GM18499 (cell line): ENCODE data around the gene UBA52.
"Not testable (repeated sequence)": the region's sequence is repeated elsewhere in the genome, so short reads cannot be mapped to it uniquely, and the experiment has no call there.

ENCODE experiments used
- ATAC-seq: cut with Tn5 transposase; IDR thresholded peaks from one replicate; pipeline ENCODE4 v1.9.1; 2021; ENCODE audit warnings: moderate number of reproducible peaks; ENCODE audit not compliant: insufficient read depth, unreplicated experiment

UBA52 gene

DNA sequence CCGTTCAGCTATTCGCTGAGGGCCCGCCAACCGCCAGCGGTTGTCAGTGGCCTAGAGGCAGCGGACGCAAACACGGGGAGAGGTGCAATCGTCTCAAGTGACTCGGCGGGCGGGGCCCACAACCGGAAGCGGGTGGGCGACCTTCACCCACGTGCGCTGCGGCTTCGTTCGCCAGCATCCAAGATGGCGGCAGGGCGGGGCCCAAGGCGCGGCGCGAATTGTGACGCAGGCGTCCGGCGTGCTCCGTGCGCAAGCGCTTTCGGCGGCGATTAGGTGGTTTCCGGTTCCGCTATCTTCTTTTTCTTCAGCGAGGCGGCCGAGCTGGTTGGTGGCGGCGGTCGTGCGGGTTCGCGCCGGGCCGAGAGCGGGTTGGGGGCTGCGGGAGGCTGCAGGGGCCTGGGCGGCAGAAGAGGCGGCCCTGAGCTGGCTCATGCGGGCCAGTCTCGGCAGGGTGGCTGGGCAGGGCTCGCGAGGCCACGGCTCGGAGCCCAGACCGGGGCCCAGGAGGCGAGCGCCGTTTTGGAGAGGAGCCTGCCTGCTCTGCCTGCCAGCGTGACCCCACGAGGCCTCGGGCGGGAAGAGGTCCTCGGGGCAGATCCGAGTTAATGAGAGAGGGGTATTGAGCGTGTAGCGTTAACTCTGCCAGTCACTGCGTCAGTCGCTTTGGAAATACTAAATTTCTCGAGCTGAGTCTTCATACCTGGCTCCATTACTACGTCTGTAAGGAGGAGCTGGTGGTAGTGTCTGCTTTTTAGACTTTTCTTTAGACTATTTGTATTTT, at the start of gene UBA52:
TSS of gene UBA52 (plus strand) at position 294 of the 781 bp plus-strand sequence. CDS start 1,444 bp downstream, outside the sequence.
- ATAC-seq = peak; percentile 71

DNA sequence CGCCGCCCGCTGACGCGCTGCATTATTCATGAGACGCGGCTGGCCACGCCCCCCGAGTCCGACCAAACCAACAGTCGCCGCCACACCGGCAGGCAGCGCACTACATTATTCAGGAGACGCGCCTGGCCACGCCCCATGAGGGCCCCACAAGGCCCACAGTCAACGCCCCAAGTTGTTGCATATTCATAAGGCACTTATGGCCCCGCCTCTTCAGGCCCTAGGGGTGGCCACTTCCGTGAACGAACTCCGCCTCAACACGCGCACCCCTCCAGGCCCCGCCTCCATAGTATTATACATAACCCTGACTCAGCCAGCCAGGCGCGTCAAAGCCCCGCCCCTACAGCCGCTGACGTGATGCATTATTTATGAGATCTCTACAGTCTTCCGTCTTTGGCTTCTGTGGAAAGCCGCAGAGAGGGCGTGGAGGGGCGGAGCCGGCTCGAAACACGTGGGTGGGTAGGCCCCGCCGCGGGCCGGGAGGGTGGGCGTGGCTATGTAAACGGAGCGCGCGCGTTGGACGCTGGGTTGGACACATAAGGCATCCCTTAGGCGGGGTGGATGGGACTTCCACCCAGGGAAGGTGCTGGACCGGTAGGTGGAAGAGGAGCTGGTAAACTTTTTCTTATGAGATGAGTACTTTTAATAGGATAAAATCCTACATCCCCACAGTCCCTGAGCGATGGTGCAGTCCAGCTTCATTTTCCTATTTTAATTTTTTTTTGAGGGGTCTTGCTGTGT, 49.4 kb upstream of the UBA52 start:
- ATAC-seq = peak; percentile 78

DNA sequence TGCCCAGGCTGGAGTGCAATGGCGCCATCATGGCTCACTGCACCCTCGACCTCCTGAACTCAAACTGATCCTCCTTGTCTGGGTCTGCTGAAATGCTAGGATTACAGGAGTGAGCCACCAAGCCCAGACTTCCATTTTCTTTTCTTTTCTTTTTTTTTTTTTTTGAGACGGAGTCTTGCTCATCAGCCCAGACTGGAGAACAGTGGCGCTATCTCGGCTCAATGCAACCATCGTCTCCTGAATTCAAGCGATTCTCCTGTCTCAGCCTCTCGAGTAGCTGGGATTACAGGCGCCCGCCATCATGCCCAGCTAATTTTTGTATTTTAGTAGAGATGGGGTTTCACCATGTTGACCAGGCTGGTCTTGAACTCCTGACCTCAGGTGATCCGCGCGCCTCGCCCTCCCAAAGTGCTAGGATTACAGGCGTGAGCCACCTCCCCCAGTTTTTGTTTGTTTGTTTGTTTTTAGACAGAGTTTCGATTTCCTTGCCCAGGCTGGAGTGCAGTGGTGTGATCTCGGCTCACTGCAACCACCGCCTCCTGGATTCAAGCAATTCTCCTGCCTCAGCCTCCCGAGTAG, 48.7 kb upstream of the UBA52 start:
- ATAC-seq = not testable (repeated sequence)

DNA sequence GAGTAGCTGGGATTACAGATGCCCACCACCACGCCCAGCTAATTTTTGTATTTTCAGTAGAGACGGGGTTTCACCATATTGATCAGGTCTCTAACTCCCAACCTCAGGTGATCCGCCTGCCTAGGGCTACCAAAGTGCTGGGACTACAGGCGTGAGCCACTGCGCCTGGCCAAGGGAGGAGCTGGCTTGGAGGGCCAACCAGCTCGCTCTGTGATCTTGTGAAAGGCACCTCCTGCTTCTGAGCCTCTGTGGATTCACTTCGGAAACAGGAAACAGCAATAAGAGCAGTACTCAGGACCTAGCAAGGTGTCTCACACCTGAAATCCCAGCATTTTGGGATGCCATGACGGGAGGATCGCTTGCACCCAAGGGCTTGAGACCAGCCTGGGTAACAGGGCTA, 47.8 kb upstream of the UBA52 start:
- ATAC-seq = no peak

DNA sequence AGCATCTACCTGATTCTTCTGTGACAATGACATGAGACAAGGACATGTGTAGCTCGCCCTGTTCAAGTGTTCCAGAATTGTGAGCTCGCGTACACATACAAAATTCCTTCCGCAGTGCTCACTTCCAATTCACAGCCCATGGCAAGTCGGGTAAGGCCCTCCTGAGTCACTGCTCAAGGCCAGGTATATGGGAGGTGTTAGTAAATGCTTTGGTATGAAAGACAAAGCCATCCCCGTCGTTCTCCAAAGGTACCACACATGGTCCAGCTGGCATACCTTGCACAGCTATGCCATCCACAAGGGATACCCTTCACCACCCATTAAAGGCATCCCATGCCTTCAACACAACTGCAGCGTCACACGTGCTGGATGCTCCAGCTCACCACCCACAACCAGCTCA, 45.3 kb upstream of the UBA52 start:
- no peak for ATAC-seq

DNA sequence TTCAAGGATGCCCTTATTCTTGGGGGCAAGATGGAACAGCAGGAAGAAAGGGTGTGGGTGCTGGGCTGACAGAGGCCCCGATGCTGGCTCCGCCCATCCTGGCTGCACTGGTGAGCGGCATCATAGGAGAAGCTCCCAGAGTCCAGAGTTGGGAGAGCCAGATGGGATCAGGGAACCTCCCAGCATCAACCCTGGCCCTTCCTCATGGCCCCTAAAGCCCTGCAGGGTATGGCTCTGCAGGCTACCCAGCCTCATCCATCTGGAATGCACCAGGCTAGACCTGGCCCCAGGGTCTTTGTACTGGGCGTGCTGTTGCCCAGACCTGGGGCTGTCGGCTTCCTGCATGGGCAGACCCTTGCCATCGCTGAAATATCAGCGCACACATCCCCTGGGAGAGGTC, 41.9 kb upstream of the UBA52 start:
- ATAC-seq = no peak

DNA sequence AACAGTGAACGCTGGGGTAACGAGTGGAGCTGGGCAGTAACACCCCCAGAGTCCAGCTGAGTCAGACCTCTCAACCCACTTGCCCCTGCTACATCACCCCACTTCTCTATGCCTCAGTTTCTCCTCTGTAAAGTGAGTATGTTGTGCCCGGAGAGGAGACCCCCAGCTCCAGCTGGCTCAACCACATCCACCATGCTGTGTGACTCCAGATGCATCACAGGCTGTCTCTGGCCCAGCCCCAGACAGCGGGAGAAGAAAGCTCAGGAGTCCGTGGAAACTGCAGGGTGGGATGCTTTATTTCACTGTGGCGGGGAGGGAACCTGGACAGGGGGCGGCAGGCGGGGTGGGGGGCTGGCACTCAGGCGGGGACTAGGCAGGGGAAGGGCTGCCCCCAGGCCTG, 40.2 kb upstream of the UBA52 start:
- ATAC-seq = no peak

DNA sequence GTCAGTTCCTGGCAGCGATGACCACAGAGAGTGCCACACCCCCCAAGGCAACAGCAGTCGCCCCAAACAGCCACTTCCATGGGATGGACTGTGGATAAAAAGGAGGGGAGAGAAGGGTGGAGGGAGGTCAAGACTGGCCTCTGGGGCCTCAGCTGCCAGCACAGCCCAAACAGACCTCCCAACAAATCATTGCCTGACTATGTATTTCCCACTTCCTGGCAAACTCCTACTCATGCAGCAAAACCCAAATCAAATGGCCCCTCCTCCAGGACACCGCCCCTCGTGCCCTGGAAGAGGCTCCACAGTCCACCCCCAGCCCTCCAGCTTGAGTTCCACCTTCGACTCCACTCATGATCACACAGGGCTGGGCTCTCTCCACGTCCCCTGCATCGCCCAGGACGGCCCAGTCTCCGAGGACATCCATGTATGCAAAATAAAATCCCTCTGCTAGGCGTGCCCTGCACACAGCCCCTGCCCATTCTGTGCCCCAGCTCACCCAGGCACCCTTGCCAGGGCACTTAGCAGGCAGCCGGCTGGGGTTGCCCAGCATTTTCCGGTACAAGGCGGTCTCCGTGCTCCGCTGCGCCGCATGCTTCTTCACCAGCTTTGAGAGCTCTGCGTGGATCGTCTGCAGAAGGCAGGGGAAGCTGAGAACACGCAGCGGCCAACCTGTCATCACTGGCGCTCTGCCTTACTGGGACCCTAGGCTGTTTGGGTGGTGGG, 39.3 kb upstream of the UBA52 start:
- no peak for ATAC-seq

DNA sequence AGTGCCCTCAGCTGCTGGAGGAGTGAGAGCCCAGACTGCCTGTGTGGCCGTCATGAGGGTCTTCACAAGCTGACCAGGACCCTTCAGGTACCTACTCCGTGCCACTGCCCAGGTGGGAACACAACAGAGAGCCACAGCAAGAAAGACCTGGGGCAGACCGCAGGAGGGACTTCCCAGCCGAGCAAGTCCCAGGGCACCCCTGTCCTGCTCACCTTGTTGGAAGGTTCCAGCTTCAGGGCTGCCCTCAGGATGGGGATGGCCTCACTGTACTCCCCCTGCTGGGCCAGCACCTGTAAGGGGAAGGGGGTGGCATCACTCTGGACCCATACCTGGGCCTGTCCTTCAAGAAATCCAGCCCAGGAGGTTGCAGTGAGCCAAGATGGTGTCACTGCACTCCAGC, 38.6 kb upstream of the UBA52 start:
- ATAC-seq = no peak

DNA sequence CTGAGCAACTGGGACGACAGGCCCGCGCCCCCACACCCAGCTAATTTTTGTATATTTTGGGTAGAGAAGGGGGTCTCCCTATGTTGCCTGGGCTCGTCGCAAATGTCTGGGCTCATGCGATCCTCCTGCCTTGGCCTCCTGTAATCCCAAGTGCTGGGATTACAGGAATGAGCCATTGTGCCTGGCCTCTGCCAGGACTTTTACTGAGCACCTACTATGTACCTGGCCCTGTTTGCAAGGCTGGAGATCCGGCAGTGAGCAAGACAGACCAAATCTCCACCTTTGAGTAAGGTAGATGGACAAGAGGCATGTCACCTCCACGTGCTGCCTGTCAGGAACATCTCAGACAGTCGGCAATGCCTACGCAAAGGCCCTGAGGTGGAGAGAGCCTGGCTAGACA, 35.2 kb upstream of the UBA52 start:
- no peak for ATAC-seq

DNA sequence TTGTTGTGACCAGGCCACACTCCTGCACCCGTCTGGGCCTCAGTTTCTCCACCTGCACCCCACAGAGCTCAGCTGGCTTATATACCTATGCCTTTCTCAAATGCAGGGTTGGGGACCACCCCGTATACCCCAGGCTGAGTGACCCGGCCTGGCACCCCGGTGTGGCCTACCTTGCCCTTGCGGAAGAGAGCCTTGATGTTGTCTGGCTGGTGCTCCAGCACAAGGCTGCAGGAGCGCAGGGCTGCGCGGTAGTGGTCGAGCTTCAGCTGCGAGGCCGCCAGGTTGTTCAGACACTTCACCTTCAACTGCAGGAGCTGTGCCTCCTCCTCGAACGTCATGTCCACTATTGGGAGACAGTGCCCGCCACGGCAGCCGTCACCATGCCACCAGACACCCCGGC, 34.2 kb upstream of the UBA52 start:
- ATAC-seq = no peak

DNA sequence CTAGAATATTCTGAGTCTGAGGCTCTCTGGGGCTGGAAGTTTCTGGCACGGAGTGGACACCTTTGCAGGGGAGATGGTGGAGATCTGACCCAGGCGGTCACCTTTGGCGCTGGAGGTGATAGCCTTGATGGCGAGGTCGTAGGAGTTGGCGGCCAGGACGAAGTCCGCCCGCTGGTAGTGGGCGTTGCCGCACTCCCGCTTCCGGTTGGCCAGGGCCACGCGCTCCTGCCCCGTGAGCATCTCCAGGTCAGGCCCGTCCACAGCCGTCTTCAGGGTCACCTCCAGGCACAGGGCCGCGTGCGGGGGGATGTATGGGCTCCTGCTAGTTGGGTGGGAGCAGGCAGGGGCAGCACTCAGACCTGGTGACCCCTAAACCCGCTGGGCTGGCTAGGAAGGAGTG, 33.5 kb upstream of the UBA52 start:
- ATAC-seq = no peak

DNA sequence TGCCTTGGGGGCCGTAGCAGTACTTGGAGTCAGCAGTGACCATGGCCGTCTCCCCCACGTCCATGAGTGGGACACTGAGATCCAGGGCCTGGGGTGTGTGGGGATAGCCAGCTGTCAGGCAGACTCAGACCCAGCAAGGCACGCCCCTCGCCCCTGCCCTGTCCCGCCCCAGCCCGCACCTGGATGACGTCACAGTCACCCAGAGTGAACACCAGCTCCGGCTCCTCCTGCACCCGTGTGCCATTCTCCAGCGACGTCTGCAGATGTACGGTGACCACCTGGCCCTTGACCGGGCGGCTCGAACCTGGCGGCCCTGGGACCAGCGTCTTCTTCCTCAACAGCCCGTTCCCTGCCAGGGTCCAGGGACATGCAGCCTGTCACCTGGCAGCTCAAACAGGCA, 32.3 kb upstream of the UBA52 start:
- no peak for ATAC-seq

DNA sequence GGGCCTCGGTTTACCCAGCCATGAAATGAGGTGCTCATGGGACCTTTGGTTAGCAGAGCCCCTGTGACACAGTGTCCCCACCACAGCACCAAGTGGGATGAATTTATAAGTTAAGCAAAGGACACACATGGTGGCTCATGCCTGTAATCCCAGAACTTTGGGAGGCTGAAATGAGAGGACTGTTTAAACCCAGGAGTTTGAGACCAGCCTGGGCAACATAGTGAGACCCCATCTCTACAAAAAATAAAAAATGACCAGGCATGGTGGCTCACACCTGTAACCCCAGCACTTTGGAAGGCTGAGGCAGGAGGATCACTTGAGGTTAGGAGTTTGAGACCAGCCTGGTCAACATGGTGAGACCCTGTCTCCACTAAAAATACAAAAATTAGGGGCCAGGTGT, 31.5 kb upstream of the UBA52 start:
- ATAC-seq = not testable (repeated sequence)

DNA sequence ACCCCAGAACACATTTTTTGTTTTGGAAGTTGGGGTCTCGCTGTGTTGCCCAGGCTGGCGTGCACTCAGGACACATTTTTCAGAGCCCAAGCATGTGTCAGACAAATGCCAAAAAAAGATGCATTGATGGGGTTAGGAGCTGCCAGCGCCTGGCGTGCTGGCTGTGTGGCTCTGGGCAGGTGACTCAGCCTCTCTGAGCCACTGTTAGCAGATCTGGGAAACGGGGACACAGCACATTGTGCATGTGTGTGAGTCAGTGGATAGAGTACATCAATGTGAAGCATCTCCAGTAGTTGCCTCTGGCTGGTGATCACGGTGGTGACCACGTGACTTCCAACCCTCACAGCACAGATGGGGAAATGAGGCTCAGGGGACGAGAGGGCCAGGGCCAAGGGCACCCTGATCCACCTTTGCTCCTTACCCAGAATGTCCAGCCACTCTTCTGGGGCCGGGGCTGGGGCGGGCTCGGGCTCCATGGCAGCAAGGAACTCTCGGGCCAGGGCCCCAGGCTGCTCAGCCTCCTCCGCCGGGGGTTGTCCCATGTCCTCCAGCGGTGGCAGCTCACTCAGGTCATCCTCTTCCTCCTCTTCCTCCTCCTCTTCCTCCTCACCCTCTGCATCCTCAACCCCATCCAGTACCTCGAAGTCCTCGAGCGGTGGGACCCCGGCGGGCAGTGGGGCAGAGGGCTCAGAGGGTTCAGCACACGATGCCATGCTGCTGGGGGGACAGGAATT, 30.2 kb upstream of the UBA52 start:
- ATAC-seq = no peak

DNA sequence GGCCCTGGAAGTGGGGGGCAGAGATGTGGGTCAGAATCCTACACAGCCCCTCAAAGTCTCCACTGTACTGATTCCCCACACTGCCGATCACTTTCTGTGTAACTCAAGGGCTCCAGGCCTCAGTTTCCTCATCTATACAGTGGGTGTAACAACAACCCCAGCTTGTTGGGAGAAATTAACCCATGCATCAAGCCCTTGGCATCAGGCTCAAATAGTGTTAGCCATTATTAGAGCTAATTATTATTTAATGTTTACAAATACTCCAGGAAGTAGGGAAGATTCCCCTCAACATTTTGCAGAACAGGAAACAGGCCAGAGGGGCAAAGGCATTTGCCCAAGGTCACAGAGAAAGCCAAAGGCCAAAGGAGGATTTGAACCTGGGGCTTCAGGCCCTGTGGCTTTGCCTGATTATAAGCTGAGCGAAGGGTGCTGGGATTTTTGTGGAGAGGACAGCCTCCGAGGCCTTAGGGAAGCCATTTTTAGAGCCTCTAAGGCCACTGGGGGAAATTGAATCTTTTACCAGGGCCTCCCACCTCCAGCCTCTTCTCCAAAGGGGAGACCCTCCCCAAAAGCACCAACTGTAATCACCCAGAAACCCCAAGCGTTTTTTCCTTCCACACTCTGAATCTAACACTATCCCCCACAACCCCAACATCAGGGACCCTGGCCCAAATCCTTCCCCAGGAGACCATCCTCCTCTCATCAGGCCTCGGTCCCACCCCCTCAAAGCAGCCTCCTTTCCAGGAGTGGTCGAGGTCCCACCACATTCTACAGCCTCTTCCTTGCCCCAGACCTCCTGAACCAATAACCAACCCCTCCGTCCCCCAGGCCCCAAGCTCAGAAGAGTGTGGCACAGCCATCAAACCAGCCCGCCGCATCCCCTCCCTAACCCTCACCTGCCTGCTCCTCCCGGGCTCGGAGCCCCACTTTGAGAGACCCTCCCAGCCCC, 29.4 kb upstream of the UBA52 start:
- no peak for ATAC-seq

DNA sequence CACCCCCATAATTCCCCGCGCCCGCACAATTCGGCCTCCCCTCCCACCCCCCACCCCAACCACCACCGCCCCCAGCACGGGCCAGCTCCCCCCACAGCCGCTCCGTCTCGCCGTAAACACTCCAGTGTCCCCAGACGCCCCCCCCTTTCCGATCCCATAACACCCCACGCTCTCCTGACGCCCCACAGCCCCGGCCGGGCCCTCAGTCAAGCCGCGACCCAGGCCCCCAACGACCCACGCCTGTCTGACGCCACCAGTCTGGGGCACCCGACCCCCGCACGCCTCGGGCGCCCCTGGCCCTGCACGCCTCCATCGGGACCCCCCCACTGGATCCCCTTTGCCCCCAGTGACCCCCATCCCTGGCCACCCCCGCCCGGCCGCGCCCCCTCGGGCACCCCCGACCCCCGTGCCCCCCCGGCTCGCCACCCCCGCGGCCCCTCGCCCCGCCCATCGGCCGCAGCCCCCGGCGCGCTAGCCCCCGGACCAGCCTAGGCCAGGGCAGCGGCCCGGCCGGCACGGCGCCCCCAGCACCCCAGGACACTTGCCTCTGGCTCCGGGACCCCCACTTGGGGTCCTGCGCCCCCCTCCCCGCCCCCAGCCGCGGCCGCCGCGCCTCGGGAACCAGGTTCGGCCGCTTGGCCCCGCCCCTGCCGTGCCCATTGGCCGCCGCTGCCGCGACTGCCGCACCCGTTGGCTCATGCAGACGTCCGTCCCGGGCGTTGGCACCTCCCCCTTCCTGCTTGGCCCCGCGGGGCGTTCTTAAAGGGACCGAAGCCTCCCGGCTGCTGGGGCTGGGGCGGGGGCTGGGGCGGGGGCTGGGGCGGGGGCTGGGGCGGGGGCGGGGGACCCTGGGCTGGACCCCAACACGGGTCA, 28.5 kb upstream of the UBA52 start, which contains the start of gene FKBP8:
TSS of gene FKBP8 (minus strand) at position 633 of the 873 bp plus-strand sequence. CDS start 1,603 bp downstream, outside the sequence.
- no peak for ATAC-seq
